HepG2 (cell line): ENCODE data around the gene MIA.

ENCODE experiments used
- NFIC ChIP-seq: IDR thresholded peaks from 2 replicates; pipeline ENCODE4 v1.6.1; 2012; ENCODE audit warnings: mild to moderate bottlenecking, low read length, inconsistent platforms
- POLR2AphosphoS5 ChIP-seq: IDR thresholded peaks from 2 replicates; pipeline ENCODE4 v1.6.1; 2012; ENCODE audit warnings: low read depth, low read length
- TAF1 ChIP-seq: sonication (generic); formaldehyde crosslinking; IDR thresholded peaks from 2 replicates; pipeline ENCODE4 v1.4.0; 2020; ENCODE audit warnings: missing genetic modification reagents

GRCh38 chr19:40742477-40742876 is 32.8 kb upstream of the MIA start:
- TF ChIP-seq NFIC (no peak), POLR2AphosphoS5 (no peak), TAF1 (no peak)
